Activated effector memory CD4-positive, alpha-beta T cell treated with anti-CD3 and anti-CD28 coated beads, Interleukin-2, amount 50 U/mL, for 16 hours (primary cell): ENCODE data around the gene ARL13B.

ENCODE experiments used
- DNase-seq: peaks from one replicate; pipeline ENCODE4 v3.0.0-alpha.2; 2020

Gene ARL13B

DNA sequence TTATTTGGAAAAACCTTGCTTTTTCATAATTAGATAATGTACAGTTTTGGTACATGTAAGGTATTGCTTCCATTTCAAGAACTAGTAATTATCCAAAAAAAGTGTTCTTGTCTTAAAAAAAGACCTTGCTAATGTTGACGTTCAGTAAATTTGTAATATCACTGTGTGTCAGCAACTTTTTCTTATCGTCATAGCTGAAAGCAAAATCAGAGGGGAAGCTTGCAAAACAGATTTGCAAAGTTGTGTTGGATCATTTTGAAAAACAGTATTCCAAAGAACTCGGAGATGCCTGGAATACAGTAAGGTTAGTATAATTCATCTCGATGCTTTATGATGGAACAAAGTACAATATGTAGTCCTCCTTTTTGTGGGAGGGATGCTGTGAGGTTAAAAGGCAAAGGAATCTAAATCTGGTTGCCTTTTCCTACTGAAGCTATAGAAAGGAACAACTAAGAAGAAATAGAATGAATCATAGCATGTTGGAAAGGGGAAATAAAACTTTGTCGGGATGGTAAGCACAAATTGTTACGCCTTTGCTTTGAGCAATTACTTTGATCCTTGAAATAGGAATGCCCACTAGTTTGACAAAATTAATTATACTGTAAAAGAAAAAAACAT lies 84.4 kb downstream of the ARL13B start:
- no peak for DNase-seq

DNA sequence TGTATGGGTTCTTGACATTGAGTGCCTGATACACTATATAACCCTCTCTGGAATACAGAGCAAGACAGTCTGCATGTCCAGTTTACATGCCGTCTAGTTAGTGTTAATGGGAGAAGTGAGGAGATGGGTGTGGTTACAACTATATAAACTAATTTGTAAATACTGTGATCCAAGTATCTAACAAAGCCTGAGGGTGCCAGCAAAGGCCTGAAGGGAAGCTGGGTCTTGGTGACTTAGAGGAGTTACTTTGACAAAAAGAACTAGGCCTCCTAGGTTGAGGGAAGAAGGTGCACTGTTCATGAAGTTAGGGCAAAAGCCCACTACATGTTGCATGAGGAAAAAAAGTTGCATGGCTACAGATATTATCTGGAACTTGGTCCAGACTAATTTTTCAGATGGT lies 85.2 kb downstream of the ARL13B start:
- no peak for DNase-seq

DNA sequence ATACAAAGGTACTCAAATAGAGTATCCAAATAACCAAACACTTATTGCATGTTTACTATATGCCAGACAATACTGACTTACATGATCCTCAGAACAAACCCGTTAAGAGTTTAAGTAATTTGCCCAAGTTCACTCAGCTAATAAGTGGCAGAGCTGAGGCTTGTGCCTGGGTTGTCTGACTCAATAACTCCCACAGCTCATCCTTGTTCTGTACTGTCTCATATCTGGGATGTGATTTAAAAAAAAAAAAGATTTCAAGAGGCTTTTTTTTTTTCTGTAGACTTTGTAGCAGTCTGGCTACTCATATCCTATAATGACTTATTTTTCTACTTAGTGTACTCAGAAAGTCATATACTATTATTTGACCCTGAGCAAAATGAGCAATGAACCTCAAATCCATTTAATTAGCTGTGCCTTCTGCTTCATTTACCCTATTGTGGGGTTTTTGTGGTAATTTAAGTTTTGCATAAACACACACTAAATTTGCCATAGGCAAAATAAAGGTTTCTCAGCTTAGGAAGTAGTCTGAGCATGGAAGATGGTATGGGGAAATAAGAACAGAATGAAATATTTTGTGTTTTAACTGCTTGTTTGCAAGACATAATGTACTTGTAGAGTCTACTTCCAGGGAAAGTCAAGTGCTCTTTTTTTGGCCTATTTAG lies 86.0 kb downstream of the ARL13B start:
- DNase-seq = no peak

GRCh38 chr3:94066506-94067500 lies 86.8 kb downstream of the ARL13B start:
- DNase-seq = no peak

GRCh38 chr3:94069194-94069813 lies 89.3 kb downstream of the ARL13B start:
- DNase-seq = no peak

DNA sequence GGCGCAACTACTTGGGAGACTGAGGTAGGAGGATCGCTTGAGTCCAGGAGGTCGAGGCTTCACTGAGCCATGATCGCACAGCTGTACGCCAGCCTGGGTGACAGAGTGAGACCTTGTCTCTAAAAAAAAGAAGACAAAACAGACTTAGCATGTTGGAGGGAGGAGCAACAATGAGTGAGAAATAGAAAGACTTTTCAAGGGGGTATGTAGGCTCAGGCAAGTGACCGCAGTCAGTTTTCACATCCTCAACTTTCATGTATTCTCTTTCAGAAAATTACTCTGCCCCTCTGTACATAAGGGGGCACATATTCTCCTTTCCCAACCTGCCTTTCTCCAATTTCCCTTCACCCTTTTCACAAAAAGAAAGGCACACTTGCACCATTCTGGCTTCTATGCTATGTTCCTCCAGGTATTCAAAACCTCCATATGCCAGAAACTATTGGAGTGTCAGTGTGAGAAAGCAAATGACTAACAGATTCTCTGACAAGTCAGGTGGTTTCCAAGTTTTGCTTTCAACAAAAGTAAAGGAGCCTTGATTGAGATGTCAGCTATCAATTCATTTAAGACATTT lies 90.5 kb downstream of the ARL13B start:
- DNase-seq = no peak

- no peak for DNase-seq
These were observed 91.8 kb downstream of the ARL13B start for GRCh38 chr3:94071713-94072284.

GRCh38 chr3:94076055-94076454 lies 96.1 kb downstream of the ARL13B start:
- DNase-seq = no peak

GRCh38 chr3:94080552-94080951 lies 100.6 kb downstream of the ARL13B start:
- DNase-seq = peak; percentile 64

- DNase-seq = no peak
These were observed 101.9 kb downstream of the ARL13B start for GRCh38 chr3:94081884-94082283.

- DNase-seq = no peak
These were observed 102.5 kb downstream of the ARL13B start for GRCh38 chr3:94082391-94082937.

DNA sequence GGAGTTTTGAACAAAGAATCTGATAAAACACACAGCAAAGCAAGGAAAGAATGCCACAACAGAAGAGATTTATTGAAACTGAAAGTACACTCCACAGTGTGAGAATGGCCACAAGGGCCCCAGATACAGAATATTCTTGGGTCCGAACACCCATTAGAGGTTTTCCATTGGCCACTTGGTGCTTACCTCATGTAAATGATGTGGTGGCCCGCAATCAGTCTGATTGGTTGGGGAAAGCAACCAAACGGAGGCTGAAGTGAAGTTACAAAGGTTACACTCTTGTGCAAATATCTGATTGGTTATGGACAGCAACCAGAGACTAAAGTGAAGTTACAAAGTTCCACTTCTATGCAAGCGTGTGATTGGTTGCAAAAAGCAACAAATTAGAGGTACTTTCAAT lies 103.3 kb downstream of the ARL13B start:
- DNase-seq = no peak

DNA sequence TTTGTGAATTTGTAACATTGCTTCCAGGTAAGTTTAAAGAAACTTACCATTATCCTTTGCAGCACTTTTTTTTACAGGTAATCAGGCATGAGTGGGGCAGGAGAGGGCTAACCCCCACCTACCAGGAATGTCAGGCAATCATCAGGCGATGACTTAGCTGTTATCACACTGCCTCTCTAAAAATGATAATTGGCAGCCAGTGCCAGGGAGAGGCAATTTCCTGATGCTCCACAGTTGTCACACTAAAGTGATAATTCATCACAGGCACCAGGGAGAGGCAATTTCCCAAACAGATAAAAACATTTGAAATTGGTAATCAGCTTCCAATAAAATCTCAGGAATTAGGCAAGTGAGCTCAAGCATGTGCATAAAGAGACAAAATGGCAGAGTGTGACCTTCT lies 109.2 kb downstream of the ARL13B start:
- DNase-seq = no peak

DNA sequence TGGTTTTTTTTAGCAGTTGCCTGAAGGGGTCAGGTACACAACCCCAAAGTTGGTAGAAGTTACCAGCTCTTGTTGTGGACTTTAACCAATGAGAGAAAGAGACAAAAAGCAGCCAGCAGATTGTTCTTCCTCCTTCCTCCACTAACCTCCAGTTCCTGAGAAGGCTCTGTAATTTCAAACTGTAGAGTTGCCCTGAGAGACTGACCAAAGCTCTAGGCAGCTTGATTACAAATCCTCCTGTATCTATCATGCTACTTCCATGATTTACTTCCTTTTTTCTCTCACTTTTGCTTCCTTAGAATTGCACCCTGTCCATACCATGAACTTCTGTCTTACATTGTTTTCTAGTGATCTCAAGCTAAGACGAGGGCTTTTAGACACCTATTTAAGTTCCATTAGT lies 112.1 kb downstream of the ARL13B start:
- DNase-seq = no peak

- DNase-seq = no peak
These were observed 113.2 kb downstream of the ARL13B start for GRCh38 chr3:94093151-94093550.

DNA sequence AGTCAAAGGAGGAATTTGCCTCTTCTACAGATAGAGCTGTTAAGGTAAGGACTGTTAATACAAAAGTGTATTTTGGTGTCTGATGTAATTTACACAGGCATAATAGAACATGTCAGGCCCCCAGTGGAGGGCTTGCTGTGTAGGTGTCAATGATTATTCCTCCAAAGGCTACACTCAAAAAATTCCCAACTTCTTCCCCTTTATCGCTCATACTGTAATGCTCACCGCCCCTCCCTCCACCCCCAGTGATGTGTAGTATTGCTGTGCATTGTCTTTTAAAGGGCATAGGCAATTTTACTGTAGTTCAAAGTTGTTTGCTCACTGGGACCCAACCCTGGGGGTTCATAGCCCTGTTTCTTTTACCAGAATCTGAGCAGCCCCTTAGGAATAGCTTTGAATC lies 115.2 kb downstream of the ARL13B start:
- no peak for DNase-seq

DNA sequence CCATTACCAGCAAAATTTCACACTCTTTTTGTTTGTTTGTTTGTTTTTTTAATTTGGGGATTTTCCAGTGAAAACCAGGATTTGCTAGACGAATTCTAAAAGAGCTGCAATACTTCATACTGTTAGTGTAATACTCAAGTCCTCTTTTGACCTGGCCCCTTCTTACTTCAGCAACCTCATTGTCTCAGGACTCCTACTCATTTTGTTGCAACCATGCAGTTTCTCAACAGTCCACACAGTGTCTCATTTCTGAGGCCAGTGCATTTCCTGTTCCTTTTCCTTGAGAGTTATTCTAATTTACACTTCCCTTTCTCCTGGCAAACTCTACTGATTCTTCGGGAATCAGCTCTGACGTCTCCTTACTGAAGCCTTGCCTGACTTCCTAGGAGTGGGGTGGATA lies 118.5 kb downstream of the ARL13B start:
- DNase-seq = no peak

- no peak for DNase-seq
These were observed 119.4 kb downstream of the ARL13B start for GRCh38 chr3:94099311-94099710.

DNA sequence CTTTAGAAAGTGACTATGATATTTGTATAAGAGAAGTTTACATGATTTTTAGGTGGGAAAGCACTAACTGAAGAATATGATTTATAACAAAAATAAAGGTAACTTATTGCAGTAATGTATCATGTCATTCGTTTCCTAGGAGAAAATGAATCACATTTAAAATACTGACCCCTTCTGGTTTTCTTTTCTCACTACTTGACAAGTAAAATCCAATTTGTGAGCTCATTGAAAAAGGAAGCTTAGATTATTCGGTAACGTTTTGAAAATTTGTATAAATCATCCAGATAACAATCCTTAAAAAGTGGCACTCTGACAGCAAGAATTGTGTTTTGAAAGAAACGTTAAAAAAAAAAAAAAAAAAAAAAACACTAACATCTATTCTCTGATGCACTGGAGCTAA lies 121.9 kb downstream of the ARL13B start:
- no peak for DNase-seq
